Esophagus squamous epithelium (tissue), 5 donors: ENCODE results near the gene CDC14A. TPM values are rescaled to one million over a fixed set of nuclear protein-coding genes. Genes with fewer than 3 reads are reported as not detected.

Experiments used
- DNase-seq: peaks from one replicate; lab custom pipeline; 2025; lab: John Stamatoyannopoulos, UW
- H3K27ac ChIP-seq, 4 donors: fragments of 200-600 bp; sonication (generic); one replicate each; pipeline ENCODE4 v1.5.1; 2016 to 2019; ENCODE audit warnings: mild to moderate bottlenecking in 1 of 4
- H3K27me3 ChIP-seq, 4 donors: fragments of 200-600 bp; sonication (generic); 1 replicate in 3 of 4; 2 replicates in 1 of 4; pipeline versions ENCODE4 v1.5.1 to v1.6.0; 2017 to 2021; ENCODE audit warnings: antibody characterized with exemption in 1 of 4
- H3K36me3 ChIP-seq, 3 donors: fragments of 200-600 bp; sonication (generic); one replicate each; pipeline ENCODE4 v1.5.1; 2016 to 2019
- H3K4me1 ChIP-seq, 3 donors: fragments of 200-600 bp; sonication (generic); one replicate each; pipeline ENCODE4 v1.5.1; 2017 to 2019
- H3K4me3 ChIP-seq, 4 donors: fragments of 200-600 bp; sonication (generic); 1 replicate in 3 of 4; 2 replicates in 1 of 4; pipeline ENCODE4 v1.5.1; 2016 to 2019; ENCODE audit warnings: mild to moderate bottlenecking in 2 of 4, moderate library complexity in 1 of 4
- H3K9me3 ChIP-seq, 3 donors: fragments of 200-600 bp; sonication (generic); one replicate each; pipeline ENCODE4 v1.5.1; 2016 to 2019
- CTCF ChIP-seq, 6 experiments: fragments of 450-650 bp in 4 of 6; fragments of 200-600 bp in 2 of 6; sonication (generic) in 2 of 6; IDR thresholded peaks; one replicate each; pipeline ENCODE4 v1.5.1; 2016 to 2019; ENCODE audit warnings: antibody characterized with exemption in 6 of 6, mild to moderate bottlenecking in 4 of 6, moderate library complexity in 4 of 6
- POLR2A ChIP-seq, 4 donors: fragments of 450-650 bp; IDR thresholded peaks; one replicate each; pipeline ENCODE4 v1.6.1; 2017; ENCODE audit warnings: antibody characterized with exemption in 4 of 4, mild to moderate bottlenecking in 4 of 4, moderate library complexity in 3 of 4
- WGBS, 2 donors: methylation state at CpG; one replicate each; pipeline ENCODE4 v1.1.5; 2018; 5-methylcytosine and 5-hydroxymethylcytosine counted together
- intact Hi-C: fragments of 100-400 bp; cut with DNase I; formaldehyde crosslinking; loops from one replicate; pipeline ENCODE4 v1.15.0; 2022
- total RNA-seq, 4 donors: library from RNA; depleted of rRNA; stranded (reverse); fragments of >200 nt; gene quantifications; one replicate each; pipeline ENCODE4 v1.1.0, GENCODE V29; 2016
- donor health status: DM: yes; HTN: yes; CAD: no.

Gene CDC14A
- total RNA-seq, 4 donors from 2014 or later, result 3.0 to 8.6 (median 4.3) TPM

GRCh38 chr1:100552031-100552430, 199.7 kb downstream of the CDC14A start:
- H3K4me3 ChIP-seq, result no peak overlapping the region
- TF ChIP-seq POLR2A (IDR thresholded peaks at IDR 0.05) (no peak), CTCF (IDR thresholded peaks at IDR 0.05) (no peak)
- H3K27ac ChIP-seq, result no peak overlapping the region
- no peaks in the 10 kb centered on the region for H3K36me3 ChIP-seq
- intact Hi-C loops, result no loop called here
- peaks cover 0 to 23% (median 4%) of the 10 kb centered on the region in 3 donors for H3K9me3 ChIP-seq
- no peaks in the 10 kb centered on the region for H3K27me3 ChIP-seq
- H3K4me1 ChIP-seq, result no peaks in the 10 kb centered on the region
- 55 to 62% methylated on average over 2 of the region's 2 CpGs for WGBS, 2 donors
- DNase-seq, result no peak

GRCh38 chr1:100552922-100553321, 200.6 kb downstream of the CDC14A start:
- intact Hi-C loops, result no loop called here
- H3K27ac ChIP-seq, result no peak overlapping the region
- DNase-seq, result no peak
- no peaks in the 10 kb centered on the region for H3K36me3 ChIP-seq
- H3K27me3 ChIP-seq, result no peaks in the 10 kb centered on the region
- 44 to 45% methylated on average over 2 of the region's 2 CpGs for WGBS, 2 donors
- TF ChIP-seq POLR2A (IDR thresholded peaks at IDR 0.05), result no peak
- no peak for TF ChIP-seq CTCF (IDR thresholded peaks at IDR 0.05)
- H3K9me3 ChIP-seq, result peaks cover 0 to 27% (median 5%) of the 10 kb centered on the region in 3 donors
- H3K4me3 ChIP-seq, result no peak overlapping the region
- H3K4me1 ChIP-seq, result no peaks in the 10 kb centered on the region

GRCh38 chr1:100556181-100556580, 203.9 kb downstream of the CDC14A start:
- TF ChIP-seq CTCF (IDR thresholded peaks at IDR 0.05) (no peak), POLR2A (IDR thresholded peaks at IDR 0.05) (no peak)
- 48 to 62% methylated on average over 1 of the region's 1 CpG for WGBS, 2 donors
- intact Hi-C loops, result no loop called here

GRCh38 chr1:100556925-100557605, 204.8 kb downstream of the CDC14A start:
- H3K4me3 ChIP-seq, result no peak overlapping the region
- no peaks in the 10 kb centered on the region for H3K4me1 ChIP-seq
- DNase-seq, result no peak
- intact Hi-C loops, result no loop called here
- no peak for TF ChIP-seq POLR2A (IDR thresholded peaks at IDR 0.05)
- no peak for TF ChIP-seq CTCF (IDR thresholded peaks at IDR 0.05)
- H3K36me3 ChIP-seq, result no peaks in the 10 kb centered on the region
- H3K27me3 ChIP-seq, result no peaks in the 10 kb centered on the region
- no peak overlapping the region for H3K27ac ChIP-seq
- WGBS, 2 donors, result 70 to 80% methylated on average over 1 to 3 of the region's 3 CpGs
- peaks cover 0 to 20% (median 5%) of the 10 kb centered on the region in 3 donors for H3K9me3 ChIP-seq

More at GRCh38 chr1:100556181-100556580, 203.9 kb downstream of the CDC14A start:
- H3K4me1 ChIP-seq, result no peaks in the 10 kb centered on the region
- H3K27me3 ChIP-seq, result no peaks in the 10 kb centered on the region
- DNase-seq, result no peak
- no peaks in the 10 kb centered on the region for H3K36me3 ChIP-seq
- no peak overlapping the region for H3K4me3 ChIP-seq
- peaks cover 0 to 27% (median 5%) of the 10 kb centered on the region in 3 donors for H3K9me3 ChIP-seq
- H3K27ac ChIP-seq, result no peak overlapping the region

- TF ChIP-seq POLR2A (IDR thresholded peaks at IDR 0.05) (no peak), CTCF (IDR thresholded peaks at IDR 0.05) (no peak)
- Histone ChIP-seq H3K36me3 (no peaks in the 10 kb centered on the region), H3K4me1 (no peaks in the 10 kb centered on the region), H3K27me3 (no peaks in the 10 kb centered on the region), H3K4me3 (no peak overlapping the region), H3K27ac (no peak overlapping the region), H3K9me3 (peaks cover 0 to 17% (median 5%) of the 10 kb centered on the region in 3 donors)
- DNase-seq, result no peak
- intact Hi-C loops, result no loop called here
Measured at GRCh38 chr1:100557606-100557953, 205.3 kb downstream of the CDC14A start.
